Raji (cell line): ENCODE measurements around the gene NAA11.

Experiments
- POLR2A ChIP-seq: IDR thresholded peaks from 2 replicates; pipeline ENCODE4 v1.6.1; 2011; ENCODE audit warnings: low read depth, low read length, control low read depth; ENCODE audit not compliant: insufficient read depth

NAA11 gene

DNA sequence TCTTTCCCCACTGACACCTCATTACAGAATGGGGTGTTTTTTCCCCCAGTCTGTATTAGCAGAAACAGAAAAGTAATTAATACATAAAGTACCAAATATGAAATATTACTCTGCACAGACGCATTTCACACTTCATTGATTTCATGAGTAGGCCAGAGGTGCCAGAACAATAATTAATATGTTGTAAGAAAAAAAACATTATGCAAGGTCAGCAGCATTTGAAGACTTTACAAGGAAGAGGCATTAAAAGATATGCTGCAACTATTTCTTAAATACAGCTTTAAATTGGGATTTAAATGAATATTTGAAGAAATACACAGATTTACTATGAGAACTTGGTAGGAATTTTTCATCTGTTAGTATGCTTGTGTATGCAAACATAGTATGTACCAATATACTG is 37.7 kb downstream of the NAA11 start:
- TF ChIP-seq POLR2A: no peak

DNA sequence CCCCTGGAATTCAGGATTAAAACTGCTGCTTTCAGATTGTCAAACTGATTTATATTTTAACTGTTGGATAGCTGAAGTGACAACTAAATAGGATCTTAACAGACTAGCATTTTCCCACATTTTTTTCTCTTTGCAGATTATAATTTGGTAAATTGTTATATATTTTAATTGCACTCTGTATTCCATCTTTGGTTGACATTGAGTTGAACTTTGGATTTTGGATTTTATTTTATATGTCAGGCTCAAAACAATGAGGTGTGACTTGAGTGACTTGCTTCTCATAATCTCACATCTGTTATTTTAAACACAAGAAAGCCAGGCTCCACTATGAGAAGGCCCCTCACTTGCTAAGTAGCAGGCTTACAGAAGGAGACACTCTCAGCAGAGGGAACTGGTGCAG is 38.1 kb downstream of the NAA11 start:
- no peak for TF ChIP-seq POLR2A

DNA sequence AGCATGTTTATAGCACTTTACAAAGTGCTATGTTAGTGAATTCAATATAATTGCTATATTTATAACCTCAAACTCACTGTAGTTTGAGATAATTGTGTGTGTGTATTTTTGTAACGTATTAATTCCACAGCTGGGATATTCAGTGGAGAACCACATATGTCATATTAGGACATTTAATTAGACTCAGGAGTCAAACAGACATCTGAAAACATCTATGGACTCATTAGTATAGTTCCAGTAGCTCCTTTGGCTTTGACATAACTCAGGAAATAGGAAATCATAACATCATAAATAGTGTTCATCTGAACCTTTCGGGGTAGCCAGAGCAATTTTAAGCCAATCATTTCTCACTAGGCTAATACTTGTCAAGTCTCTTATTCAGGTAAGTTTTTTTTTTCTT is 38.8 kb downstream of the NAA11 start:
- no peak for TF ChIP-seq POLR2A

DNA sequence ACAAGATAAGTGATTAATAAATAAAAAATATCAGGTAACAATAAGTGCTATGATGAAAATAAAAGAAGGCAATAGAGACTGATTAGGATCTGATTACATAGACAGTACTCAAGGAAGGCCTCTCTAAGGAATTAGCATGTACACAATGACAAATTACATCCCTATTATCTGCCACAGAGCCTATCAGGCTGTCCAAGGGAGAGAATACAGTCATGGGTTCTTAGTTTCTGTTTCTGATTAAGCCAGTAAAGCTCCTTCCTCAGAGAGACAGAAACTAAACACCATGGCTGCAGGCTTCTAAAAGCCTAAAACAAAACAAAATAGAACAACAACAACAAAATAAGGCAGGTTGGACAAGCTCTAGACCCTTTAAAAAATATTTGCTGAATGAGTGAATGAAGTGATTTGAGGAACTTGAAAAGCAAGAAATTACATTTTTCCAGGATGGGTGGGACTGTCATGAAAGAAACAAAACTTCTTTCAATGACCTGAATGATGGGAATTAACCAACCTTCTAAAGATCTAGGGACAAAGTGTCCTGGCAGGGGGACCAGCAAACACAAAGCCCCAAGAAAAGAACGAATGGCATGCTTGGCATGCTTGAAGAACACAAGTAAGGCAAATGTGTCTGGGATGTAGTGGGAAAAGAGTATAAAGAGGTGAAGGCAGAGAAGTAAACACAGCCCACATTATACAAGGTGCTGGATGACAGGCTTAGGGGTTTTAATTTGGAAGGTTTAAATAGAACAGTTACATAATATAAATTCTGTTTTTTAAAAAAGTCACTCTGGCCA is 44.1 kb downstream of the NAA11 start:
- no peak for TF ChIP-seq POLR2A

DNA sequence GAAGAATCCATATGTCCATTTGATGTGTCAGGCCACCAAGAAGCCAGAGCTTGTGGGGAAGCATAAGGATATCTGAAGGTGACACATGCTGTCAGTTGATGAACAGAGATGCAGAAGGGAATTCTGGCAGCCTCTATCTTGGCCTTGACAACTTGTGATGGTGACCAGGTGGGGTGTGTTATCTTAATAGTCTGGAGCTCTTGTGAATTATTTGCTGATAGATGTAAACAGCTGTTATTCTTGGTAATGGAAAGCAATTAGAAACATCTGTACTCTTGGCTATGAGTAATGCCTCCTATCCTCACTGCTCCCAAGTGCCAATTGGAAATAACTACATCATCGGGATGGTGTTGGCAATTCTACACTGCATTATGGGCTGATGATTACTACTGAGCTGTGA is 51.9 kb downstream of the NAA11 start:
- no peak for TF ChIP-seq POLR2A

DNA sequence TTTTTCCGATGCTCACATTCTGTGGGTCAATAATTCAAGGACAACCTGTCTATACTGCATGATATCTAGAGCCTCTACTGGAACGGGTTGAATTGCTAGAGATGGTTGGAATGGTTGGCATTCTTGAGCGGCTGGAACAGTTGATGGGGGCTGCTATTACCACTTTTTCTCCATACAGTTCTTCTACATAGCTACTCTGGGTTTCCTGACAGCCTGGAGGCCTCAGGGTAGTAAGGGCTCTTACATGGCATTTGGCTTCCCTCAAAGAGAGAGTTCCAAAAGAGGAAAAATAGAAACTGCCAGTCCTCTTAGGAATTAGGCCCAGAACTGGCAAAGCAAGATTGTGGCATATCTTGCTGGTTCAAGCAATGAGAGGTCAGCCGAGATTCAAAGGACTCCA is 53.1 kb downstream of the NAA11 start:
- no peak for TF ChIP-seq POLR2A

DNA sequence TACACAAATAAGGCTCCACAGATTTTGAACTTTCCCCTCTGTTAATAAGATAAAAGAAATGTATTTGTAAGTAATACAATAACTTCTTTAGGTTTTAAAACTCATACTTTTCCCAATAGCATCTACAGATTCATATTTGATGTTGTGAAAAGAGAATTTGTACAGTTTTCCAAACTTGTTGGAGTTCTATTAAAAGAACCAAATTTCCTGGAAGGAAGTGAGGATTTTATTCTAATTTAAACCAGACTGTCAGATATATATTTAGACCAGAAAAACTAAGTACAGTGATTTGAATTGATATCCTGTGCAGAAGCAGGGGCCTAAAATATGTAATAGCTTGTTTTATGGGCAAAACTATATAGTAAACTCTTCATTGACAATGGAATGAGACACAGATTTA is 53.7 kb downstream of the NAA11 start:
- no peak for TF ChIP-seq POLR2A

DNA sequence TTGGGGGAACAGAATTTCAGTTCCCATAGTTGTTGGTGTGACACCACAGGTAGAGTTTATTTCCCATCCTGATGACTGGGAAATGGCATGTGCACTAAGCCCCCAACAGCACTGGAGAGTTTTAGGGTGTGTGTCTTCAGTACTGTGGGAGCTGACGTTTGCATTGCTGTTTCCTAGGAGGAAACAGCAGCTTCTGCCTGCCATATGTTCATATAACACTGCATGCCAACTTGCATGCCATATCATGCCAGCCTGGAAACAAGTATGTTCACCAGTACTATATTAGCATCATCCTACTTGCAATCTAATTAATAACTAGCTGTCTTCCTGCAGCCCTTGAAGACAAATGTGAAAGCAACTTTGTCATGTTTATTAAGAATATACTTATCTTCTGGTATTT is 58.2 kb downstream of the NAA11 start:
- TF ChIP-seq POLR2A: no peak
